GM21737 (cell line): ENCODE data around the gene ACACB.

Experiments
- ATAC-seq: cut with Tn5 transposase; IDR thresholded peaks from one replicate; pipeline ENCODE4 v1.9.1; 2021; ENCODE audit warnings: mild to moderate bottlenecking, moderate library complexity; ENCODE audit not compliant: unreplicated experiment

ACACB gene

DNA sequence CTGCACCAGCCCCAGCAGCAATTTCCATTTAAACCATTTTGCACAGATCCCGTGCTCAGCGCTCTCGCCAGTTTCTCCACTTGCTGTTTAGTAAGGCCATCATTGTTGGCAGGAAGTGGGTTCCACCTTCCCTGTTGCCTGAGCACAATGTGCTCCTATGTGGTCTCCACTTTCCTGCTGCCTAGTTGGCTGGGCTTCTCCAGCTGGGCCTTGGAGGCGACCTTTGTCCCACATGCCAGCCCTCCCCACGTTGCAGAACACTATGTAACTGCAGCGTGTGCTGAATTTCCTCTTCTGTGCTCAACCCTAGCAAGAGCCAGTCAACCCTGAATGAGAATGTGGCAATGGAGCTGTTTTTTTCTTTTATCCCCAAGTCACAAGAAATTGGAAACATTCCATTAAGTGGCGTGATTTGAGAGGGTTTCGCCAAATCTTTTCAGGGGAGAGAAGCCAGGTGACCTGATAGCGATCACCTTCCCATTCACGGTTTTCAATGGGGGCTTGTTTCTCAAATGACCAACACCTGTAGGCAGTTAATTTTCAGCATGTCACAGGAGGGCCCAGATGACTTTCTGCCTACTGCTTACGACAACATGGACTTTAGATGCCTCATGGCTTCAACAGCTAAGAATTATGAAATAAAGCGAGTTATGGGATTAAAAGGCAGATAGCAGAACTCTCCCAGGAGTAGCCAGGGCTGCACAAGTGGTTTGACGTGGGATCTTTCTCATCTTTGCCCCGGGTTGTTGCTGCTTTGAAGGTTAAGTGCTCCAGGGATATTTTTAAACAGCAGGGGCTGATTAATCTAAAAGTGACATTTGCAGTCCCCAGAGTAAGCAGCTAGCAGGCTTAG, at the start of gene ACACB:
Gene ACACB, plus strand, starts transcription at position 830 of the 853 bp plus-strand sequence. CDS start 22,819 bp downstream, outside the sequence.
- no peak for ATAC-seq

DNA sequence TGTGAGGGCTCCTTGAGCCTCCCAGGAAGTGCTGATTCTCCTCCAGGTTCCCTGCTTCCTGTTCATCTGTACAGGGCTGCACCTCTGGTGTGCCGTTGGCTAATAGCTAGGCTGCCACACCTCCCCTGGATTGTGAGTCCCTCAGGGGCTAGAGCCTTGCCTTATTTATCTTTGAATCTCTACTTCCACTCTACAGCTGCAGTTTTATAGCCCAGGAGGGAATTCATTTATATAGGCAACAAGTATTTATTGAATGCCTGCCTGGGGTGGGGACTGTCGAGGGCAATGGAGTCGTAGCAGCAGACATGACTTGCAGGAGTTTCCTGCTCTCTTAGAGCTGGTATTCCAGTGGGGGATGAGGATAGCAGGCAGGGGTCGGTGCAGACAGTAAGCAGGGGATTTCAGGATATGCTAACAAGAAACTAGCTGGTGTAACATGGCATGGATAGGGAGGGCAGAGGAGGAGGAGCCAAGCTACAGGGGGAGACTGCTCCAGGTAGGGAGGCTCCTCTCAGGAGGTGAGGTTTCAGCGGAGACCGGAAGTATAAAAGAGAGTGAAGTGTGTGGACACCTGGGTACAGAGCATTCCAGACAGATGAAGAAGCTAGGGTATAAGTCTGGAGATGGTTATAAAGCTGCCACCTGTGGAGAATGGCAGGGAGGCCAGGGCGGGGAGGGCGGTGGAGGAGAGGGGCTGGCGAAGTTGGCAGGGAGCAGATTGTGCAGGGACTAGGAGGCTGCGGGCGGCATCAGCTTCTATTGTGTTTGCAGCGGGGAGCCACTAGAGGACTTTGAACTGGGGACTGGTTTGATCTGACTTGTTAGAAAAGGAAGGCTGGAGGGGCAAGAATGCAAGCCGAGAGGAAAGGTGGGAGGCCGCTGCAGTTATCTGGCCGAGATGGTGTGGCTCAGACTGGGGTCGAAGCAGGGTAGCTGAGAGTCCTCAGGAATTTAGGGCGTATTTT, 46.8 kb upstream of the ACACB start:
- ATAC-seq = no peak

DNA sequence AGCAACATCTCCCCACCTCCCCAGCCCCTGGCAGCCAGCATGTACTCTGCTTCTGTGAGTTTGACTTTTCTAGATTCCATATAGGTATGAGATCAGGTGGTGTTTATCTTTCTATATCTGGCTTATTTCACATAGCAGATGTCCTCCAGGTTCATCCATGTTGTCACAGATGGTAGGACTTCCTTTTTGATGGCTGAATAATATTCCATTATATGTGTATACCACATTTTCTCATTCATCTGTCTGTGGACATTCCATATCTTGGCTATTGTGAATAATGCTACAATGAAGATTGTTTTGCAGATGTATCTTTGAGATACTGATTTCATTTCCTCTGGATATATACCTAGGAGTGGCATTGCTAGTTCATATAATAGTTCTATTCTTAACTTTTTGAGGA, 41.5 kb upstream of the ACACB start:
- no peak for ATAC-seq

DNA sequence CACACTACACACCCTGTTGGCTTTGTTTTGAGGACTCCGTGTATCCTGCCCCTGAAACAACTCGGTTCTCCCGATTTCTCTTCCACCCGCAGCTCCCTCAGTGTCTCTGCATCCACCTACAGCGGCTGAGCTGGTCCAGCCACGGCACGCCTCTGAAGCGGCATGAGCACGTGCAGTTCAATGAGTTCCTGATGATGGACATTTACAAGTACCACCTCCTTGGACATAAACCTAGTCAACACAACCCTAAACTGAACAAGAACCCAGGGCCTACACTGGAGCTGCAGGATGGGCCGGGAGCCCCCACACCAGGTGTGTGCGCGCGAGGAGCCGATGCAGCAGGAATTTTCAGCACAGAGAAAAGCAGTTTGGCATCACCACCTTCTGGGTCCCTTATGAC, 33.6 kb upstream of the ACACB start:
- no peak for ATAC-seq

DNA sequence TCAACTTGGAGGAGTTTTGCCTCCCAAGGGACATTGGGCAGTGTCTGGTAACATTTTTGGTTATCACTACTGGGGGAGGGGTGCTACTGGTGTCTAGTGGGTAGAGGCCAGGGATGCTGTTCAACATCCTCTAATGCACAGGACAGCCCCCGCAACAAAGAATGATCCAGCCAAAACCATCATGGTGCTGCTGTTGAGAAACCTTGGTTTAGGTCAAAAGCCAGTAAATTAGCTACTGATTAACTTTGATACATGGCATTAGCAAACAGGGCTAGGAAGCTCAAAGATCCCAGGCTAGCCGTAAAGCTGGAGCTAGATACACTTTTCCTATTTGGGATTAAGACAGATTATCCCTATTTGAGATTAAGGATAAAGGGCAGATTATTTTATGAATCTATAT, 32.0 kb upstream of the ACACB start:
- ATAC-seq = no peak

DNA sequence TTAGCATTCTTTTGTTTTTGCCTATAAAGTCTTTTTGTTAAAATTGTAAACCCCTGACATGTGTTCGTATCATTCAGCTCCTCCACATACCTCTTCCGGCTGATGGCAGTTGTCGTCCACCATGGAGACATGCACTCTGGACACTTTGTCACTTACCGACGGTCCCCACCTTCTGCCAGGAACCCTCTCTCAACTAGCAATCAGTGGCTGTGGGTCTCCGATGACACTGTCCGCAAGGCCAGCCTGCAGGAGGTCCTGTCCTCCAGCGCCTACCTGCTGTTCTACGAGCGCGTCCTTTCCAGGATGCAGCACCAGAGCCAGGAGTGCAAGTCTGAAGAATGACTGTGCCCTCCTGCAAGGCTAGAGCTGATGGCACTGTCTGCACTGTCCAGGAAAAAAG, 30.8 kb upstream of the ACACB start:
- no peak for ATAC-seq

DNA sequence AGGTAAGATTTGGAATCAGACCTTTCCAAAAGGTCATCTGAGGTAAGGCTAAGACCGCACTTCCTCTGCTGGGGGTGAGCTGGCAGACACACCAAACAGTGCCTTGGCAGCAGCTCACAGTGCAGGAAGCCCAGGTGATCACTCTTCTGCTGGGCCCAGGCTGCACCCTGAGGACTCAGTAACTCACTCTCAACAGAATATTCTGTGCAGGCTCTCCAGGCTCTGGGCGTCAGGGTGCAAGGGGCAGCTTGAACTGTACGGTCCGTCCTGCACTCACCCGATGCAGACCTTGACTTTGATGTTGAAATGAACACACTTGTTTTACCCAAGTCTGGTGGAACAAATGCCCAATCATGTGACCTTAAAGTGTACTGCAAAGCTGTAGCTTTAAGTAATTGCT, 29.1 kb upstream of the ACACB start:
- no peak for ATAC-seq

DNA sequence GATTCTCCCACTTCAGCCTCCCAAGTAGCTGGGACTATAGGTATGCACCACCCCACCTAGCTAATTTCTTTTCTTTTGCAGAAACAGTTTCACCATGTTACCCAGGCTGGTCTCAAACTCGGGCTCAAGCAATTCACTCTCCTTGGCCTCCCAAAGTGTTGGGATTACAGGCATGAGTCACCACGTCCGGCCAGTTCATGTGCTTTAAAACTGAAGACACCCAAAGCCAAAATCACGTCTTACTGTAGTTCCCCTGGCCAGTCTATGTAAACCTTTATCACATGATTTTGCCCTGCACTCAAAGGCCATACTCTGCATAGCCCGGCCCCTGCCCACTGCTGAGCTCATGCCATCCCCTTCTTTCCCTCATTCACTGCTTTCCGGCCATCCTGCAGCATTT, 27.6 kb upstream of the ACACB start:
- no peak for ATAC-seq

DNA sequence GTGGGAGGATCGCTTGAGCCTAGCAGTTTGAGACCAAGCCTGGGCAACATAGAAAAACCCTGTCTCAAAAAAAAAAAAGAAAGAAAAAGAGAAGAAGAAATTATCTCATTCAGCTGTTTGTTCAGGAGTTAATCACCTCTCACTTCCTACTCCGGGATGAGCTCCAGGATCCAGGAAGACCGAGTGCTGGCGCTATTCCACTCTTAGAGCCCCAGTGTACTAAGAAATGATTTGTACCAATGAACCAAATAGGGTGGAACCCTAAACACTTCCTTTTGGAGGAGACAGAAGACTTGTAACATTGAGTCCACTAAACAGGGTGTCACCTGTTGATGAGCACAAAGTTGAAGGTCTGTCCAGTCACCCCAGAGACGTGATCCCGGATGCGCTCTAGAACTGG, 26.7 kb upstream of the ACACB start:
- ATAC-seq = no peak

DNA sequence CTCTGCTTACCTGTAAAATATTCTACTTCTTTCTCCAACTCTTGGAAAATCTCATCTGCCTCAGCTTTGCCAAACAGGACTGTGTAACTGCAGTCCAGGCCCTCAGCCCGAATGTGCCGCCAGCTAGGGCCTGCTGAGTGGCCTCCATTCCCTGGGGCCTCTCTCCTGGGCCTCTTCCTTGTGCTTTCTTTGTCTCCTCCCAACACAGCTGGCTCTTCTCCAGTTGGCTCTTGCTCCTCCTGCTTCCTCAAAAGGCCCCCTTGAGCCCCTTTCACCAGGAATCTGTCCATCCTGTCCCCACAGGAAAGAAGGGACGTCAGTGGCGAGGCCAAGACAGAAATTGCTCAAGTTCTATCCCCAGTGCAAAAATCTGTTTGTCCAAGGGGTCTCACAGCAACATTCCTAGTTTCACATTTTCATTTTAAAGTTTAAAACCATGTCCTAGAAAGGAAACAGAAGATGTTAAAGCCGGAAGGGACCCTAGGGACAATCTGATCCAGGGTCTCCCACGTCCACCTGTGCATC, 23.8 kb upstream of the ACACB start:
- no peak for ATAC-seq

DNA sequence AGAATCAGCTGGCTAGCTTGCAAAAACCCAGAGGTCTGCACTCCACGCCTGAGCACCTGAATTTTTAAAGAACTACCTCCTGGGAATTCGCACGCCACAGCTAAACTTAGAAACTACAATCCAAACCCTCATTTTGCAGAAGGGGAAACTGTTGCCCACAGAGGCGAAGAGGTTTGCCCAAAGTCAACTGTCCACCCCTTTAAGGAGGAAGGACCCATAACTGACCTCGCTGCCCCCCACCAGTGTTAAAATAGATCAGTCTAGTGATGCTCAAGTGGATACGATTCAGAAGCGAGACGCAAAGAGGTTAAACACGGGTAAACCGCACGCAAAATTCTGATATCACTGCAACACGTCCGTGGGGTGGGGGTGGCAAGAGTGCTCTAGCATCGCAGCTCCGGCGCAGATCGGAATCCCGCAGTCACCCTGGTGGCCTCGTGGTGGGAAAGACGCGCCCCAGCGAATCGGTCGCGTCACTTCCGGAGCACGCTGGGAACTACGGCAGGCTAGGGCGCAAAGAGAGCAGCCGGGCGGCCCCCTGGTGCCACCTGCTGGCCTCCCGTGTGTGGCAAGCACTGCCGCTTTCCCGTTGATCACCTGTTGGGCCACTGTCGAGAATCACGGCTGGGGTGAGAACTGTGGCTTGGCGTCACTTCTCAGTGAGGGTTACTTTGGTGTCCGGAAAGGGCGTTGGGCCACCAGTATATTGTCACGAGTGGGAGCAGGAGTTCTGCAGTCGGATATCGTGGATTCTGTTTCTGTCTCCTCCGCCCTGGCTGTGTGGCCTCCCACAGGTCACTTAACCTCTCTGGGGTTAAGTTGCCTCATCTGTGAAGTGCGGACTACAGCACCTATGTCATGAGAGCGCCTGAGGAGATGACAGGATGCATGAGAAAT, 23.1 kb upstream of the ACACB start, which contains the start of gene ALKBH2:
Gene ALKBH2, minus strand, starts transcription at position 451 of the 897 bp plus-strand sequence. CDS start 686 bp downstream, outside the sequence.
- peak; percentile 67 for ATAC-seq

DNA sequence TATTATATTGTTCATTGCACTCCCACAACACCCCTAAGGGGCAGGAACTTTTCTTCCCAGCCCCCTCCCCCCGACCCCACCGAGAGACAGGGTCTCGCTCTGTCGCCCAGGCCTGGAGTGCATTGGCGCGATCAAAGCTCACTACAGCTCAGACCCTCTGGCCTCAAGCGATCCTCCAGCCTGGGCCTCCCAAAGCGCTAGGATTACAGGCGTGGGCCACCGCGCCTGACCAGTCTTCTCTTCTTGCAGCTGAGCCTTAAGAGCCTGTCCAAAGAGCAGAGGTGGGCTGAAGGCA, 19.3 kb upstream of the ACACB start:
- ATAC-seq = no peak

DNA sequence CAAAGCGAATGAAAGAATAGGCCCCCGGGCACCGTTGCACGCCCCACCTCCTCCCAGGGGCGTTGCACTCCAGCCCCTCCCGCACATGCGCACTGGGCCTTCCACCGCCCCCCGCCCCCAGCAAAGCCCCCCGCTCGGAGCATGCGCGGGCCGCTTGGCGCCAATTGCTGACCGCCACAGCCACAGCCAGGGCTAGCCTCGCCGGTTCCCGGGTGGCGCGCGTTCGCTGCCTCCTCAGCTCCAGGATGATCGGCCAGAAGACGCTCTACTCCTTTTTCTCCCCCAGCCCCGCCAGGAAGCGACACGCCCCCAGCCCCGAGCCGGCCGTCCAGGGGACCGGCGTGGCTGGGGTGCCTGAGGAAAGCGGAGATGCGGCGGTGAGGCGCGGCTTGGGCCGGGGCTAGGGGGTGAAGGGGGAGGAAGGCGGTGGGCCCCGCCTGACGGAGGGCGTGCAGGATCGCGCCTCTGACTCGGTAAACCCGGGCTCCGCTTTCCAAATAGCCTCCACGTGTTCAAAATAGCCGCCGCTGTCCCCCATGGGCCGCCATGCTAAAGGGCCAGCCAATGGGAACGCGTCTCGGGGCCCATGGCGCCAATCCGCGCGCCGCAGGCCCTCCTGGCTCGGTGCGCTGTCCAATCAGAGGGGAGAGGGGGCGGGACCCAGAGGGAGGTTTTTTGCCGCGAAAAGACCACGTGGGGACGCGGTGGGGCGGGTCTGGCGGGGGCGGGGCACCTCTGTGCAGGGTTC, 18.8 kb upstream of the ACACB start, which contains the start of gene UNG:
Gene UNG, plus strand, starts transcription at position 163 of the 748 bp plus-strand sequence. Its CDS starts 83 bp downstream, at position 246.
- ATAC-seq = peak; percentile 80

DNA sequence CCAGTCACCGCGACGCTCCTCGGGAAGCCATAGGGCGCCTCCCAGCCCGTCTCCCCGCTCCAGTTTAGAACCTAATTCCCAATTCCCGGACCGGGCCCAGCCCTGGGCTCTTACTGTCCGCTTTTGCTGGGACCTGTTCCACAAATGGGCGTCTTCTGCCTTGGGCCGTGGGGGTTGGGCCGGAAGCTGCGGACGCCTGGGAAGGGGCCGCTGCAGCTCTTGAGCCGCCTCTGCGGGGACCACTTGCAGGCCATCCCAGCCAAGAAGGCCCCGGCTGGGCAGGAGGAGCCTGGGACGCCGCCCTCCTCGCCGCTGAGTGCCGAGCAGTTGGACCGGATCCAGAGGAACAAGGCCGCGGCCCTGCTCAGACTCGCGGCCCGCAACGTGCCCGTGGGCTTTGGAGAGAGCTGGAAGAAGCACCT, 18.2 kb upstream of the ACACB start:
- ATAC-seq = peak; percentile 19

DNA sequence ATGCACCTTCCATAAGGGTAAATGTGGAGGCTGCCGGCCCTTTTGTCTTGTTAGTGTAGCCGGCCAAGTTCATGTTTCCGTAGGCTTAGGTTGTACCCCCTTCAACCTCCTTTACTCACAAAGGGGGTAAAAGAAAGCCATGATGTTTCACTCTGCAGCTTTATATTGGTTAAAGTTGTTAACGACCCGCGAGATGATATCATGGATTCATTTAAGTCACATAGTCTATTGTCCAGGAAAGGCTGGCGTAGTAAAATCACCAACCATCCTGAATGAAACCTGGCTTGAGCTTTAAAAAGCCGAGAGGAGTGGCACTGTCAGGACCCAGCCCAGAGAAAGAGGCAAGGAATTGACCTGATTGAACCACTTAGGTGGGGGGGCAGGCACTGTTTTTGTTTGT, 17.7 kb upstream of the ACACB start:
- no peak for ATAC-seq

DNA sequence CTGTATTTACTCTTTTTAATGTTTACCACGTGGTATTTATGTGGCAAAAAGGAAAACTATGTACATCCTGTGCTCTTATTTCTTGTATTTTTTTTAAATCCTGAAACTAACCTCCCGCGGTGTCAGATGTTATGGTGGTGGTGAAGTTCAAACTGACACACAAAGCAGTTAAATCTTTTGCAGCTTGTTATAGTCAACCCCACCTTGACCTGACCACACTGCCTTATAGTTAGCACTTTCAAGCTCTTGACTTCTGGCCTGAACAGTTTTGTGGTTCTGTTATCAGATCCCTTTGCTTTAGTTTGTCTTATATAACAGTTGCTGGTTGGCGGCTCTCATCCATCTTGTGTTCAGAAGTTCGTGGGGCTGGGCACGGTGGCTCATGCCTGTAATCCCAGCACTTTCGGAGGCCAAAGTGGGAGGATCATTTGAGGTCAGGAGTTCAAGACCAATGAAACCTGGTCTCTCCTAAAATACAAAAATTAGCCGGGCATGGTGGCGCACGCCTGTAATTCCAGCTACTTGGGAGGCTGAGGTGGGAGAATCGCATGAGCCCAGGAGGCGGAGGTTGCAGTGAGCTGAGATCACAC, 16.9 kb upstream of the ACACB start:
- no peak for ATAC-seq

DNA sequence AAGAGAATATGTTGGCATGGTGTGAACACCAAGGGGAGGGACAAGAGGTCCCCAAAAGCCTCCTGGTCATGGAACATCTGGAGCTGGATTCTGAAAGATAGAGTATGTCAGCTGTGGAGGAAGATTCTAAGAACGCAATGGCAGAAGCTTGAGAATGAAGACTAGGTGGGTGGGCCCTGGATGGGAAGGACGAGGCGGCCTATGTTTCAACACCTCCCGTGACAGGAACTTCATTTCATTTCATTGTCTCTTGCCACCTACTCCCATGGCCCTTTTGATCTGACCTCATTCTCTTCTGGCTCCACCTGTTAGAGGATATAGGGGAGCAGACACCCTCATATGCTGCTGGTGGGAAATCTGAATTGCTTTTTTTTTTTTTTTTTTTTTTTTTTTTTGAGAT, 15.6 kb upstream of the ACACB start:
- no peak for ATAC-seq

DNA sequence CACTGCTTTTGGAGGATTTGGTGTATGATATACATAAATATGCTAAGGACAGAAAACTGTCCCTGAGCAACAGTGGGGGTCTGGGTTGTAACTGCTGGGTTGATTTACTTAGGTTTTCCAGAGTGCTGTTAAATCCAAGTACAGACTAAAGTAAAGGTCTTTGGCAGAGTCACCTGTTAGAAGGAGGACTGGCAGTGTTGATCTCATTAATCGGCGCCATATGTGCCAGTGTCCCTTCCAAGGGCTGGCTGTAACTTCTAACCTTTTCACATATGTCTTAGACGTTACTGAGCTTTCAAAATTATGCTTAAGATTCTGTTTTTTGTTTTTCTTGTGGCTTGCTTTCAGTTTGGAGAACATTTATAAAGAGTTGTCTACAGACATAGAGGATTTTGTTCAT, 13.9 kb upstream of the ACACB start:
- ATAC-seq = no peak

DNA sequence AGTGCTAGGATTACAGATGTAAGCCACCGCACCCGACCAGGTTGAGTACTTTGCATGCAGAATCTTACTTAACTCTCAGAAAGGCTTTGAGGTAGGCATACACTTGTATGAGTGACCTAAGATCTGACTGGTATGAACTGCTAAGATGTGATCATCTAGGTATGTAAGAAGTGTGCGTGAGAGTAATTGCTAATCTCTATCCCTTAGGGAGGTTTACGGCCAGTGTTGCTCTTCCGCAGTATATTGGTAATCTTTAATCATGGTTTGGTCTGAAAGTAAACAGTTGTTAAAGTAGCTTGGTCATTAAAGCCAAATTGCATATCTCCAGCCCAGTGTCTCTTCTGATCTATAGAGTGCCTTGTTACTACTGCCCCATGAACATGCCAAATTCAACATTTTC, 11.2 kb upstream of the ACACB start:
- no peak for ATAC-seq
